T-helper 1 cell treated with Interleukin-12 subunit alpha and Interleukin-12 subunit beta and Interleukin-4 antibody, amounts not matched to agents 30 ng/mL and 1 ng/mL, for 36 hours (primary cell): ENCODE results near the gene RPUSD3. TPM values are rescaled to one million over a fixed set of nuclear protein-coding genes. Genes with fewer than 3 reads are reported as not detected.
"Not testable (repeated sequence)": the region's sequence is repeated elsewhere in the genome, so short reads cannot be mapped to it uniquely, and the experiment has no call there.

Experiments used
- intact Hi-C: fragments of 100-400 bp; cut with micrococcal nuclease; formaldehyde crosslinking; loops from one replicate; pipeline ENCODE4 v1.15.1; 2024
- total RNA-seq: library from RNA; stranded (reverse); gene quantifications from 2 replicates; pipeline ENCODE4 v1.2.3, GENCODE V29; 2022

RPUSD3 gene, protein sequence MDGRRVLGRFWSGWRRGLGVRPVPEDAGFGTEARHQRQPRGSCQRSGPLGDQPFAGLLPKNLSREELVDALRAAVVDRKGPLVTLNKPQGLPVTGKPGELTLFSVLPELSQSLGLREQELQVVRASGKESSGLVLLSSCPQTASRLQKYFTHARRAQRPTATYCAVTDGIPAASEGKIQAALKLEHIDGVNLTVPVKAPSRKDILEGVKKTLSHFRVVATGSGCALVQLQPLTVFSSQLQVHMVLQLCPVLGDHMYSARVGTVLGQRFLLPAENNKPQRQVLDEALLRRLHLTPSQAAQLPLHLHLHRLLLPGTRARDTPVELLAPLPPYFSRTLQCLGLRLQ
- 51.9 and 53.8 TPM in 2 replicates for total RNA-seq

GRCh38 chr3:9843715-9844438 is at the start of gene RPUSD3:
TSS of gene RPUSD3 (minus strand) at chr3:9844008. CDS start at chr3:9843990, 18 bp downstream.
- intact Hi-C loops, result loop anchor here (1.0 to 10.0 kb wide), 16 partner anchors 35 to 1429 kb away; partner anchors contain the start of genes ARPC4, ATG7, BRK1 and BRPF1

DNA sequence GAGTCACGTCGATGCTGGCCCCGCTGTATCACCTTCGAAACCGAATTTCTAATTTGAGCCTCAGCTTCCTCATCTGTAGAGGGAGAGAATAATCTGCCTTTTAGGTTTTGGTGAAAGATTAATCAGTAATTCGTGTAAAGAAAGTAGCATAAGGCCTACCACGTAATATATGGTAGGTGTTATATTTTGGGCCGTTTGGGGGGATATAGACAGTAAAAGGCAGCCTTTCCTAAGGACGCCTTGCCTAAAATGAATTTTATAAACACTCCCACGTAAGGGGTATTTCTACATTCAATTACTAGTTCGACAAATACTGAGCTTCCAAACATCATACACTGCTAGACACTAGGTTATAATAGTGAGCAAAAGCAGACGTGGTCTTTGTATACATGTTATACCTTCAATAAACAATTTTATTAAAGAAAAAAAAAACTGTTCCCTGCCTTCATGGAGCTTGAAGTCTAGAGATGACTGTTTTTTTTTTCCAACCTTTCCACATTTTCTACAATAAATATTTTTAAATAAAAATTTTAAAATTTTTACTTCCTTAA is 47.3 kb upstream of the RPUSD3 start:
- intact Hi-C loops, result loop anchor here (1.0 to 2.0 kb wide), 2 partner anchors 11 to 24 kb away; partner anchors contain the start of gene IL17RE

DNA sequence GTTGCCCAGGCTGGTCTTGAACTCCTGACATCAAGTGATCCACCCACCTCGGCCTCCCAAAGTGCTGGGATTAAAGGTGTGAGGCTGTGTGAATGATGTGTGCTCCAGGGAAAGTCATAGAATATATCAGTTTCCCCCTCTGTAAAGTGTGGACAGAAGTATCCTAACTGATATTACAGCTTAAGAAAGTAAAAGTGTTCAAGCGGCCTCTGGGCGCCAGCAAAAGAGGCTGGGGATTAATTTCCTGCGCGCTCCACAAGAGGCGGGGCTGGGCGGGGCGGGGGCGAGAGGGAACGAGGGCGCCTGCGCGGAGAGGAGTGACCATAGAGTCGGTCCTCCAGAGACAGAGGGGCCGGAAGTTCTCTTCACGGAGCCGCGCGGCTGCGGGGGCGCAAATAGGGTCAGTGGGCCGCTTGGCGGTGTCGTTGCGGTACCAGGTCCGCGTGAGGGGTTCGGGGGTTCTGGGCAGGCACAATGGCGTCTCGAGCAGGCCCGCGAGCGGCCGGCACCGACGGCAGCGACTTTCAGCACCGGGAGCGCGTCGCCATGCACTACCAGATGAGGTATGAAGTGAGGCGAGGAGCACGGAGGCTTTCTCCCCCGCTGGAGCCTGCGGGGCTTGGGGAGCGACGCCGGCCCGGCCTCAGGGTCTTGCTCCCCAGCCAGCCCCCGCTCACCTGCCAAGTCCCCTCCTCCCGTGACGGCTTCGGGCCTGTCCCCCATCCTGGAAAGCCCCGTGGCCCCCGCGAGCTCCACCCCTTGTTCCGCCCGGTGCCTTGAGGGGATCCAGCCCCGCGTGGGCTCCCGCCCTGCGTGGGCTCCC is 46.7 kb upstream of the RPUSD3 start, which contains the start of gene JAGN1:
Gene JAGN1, plus strand, starts transcription at position 362 of the 823 bp plus-strand sequence. Its CDS starts 113 bp downstream, at position 475.
- intact Hi-C loops, result loop anchor here (1.0 to 2.0 kb wide), 17 partner anchors 12 to 494 kb away; partner anchors contain the start of genes BRK1, BRPF1, CRELD1 and EMC3

DNA sequence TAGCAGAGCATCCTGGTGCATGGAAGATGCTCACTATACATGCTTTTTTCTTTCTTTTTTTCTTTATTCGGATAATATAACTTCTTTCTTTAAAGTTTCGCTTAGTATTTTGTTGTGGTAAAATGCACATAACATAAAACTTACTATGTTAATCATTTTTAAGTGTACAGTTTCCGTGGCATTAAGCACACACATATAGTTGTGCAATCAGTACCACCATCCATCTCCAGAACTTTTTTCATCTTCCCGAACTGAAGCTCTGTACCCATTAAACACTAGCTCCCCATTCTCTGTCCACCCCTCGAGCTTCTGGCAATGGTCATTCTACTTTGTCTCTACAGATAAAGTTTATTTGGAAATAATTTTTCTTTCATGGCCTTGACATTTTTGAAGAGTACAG is 45.6 kb upstream of the RPUSD3 start:
- intact Hi-C loops, result no loop called here

DNA sequence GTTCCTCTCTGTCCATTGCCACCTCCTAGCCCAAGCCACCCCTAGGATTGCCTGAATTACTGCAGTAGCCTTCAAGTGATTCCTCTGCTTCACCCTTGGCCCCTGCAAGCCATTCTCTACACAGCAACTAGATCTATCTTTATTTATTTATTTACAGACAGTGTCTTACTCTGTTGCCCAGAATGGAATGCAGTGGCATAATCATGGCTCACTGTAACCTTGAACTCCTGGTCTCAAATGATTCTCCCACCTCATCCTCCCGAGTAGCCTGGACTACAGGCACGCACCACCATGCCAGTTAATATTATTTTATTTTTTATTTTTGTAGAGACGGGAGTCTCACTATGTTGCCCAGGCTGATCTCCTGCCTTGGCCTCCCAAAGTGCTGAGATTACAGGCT is 44.7 kb upstream of the RPUSD3 start:
- intact Hi-C loops, result no loop called here

GRCh38 chr3:9887480-9887879 is 43.7 kb upstream of the RPUSD3 start:
- intact Hi-C loops, result no loop called here

DNA sequence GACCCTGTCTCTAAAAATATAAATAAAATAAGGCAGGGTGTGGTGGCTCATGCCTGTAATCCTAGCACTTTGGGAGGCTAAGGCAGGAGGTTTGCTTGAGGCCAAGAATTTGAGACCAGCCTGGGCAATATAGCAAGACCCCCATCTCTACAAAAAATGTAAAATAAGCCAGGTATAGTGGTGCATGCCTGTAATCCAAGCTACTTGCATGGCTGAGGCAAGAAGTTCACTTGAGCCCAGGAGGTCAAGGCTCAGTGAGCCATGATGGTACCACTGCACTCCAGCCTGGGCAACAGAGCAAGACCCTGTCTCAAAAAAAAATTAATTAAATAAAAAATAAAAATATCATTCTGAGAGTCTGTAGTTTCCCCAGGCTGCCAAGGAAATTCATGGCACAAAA is 42.5 kb upstream of the RPUSD3 start:
- intact Hi-C loops, result no loop called here

DNA sequence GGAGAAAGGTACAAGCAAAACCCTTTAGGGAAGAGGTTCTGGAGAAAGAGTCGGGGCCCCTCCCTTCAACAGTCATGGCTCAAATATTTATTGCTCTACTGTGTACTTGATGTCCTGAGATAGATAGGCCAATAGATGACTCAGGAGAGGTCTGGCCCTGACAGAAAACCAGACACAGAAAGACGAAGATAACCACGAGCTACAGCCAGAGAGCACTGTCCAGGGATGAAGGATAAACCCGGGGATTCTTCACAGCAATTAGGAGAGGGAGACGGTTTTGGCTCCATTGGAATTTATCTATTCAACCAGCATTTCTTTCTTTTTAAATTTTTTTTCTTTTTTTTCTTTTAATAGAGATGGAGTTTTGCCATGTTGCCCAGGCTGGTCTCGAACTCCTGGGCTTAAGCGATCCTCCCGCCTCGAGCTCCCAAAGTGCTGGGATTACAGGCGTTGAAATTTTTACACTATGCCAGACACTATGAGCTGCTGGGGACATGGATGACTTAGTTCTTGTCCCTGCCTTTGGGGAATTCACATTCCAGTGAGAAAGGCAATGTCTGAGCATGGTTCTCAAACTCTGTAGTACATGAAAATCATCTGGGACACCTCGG is 40.9 kb upstream of the RPUSD3 start:
- intact Hi-C loops, result no loop called here

- intact Hi-C loops, result no loop called here
Measured at GRCh38 chr3:9883706-9884554, 40.1 kb upstream of the RPUSD3 start.

GRCh38 chr3:9881441-9881840 is 37.6 kb upstream of the RPUSD3 start:
- intact Hi-C loops, result no loop called here

- intact Hi-C loops, result no loop called here
Measured at GRCh38 chr3:9879830-9880549, 36.2 kb upstream of the RPUSD3 start, which contains the start of gene CIDEC. TSS of gene CIDEC (minus strand) at chr3:9880253. CDS start at chr3:9878486, 1,767 bp downstream.

- intact Hi-C loops, result no loop called here
Measured at GRCh38 chr3:9878700-9879099, 34.9 kb upstream of the RPUSD3 start.

- intact Hi-C loops, result no loop called here
Measured at GRCh38 chr3:9876991-9877390, 33.2 kb upstream of the RPUSD3 start.

- intact Hi-C loops, result not testable (repeated sequence)
Measured at GRCh38 chr3:9876255-9876654, 32.4 kb upstream of the RPUSD3 start.

DNA sequence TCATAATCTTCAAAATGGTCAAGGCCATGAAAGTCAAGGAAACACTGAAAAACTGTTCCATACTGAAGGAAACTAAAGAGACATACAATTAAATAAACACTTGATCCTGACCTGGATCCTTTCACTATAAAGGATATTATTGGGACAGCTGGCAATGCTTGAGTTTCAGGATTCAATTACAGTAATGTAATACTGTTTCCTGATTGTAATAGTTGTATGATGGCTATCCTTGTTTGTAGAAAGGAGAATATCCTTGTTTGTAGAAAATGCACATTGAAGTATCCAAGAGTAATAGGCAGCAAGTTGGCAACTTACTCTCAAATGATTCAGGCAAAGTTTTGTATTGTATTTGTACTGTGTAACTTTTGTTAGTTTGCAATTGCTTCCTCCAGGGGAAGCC is 31.6 kb upstream of the RPUSD3 start:
- intact Hi-C loops, result no loop called here

DNA sequence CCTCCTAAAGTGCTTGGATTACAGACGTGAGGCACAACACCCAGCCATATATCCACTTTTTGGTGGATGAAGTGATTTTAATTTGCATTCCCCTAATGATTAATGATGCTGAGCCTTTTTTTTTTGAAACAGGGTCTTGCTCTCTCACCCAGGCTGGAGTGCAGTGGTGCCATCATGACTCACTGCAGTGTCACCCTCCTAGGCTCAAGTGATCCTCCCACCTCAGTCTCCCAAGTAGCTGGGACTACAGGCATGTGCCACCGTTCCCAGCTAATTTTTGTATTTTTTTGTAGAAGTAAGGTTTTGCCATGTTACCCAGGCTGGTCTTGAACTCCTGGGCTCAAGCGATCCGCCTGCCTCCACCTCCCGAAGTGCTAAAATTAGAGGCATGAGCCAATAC is 28.3 kb upstream of the RPUSD3 start:
- intact Hi-C loops, result not testable (repeated sequence)

DNA sequence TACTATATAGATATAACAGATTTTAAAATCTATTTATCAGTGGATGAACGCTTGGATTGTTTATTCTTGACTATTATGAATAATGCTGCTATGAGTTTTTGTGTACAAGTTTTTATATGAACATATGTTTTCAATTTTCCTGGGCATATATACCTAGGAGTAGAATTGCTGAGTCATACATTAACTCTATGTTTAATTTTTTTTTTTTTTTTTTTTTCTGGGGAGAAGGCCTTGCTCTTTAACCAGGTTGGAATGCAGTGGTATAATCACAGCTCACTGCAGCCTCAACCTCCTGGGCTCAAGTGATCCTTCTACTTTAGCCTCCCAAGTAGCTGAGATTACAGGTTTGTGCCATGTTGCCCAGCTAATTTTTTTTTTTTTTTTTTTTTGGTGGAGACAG is 27.2 kb upstream of the RPUSD3 start:
- intact Hi-C loops, result no loop called here

DNA sequence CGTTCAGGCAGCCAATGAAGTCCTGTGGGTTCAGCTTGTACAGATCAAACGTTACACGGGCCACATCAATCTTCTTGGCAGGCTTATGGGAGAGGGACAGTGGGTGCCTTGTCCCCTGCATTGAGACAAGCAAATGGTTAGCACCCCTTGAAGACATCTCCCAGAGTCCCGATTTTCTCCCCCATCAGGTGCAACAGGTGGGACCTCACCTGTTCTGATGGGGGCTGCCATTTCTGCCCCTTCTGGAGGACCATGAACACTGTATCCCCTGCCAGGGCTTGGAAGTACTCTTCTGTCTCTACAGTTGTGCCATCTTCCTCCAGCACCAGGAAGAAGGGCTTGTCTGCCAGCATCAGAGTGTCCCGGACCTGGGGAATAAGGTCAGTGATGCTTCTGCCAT is 26.1 kb upstream of the RPUSD3 start:
- intact Hi-C loops, result no loop called here

DNA sequence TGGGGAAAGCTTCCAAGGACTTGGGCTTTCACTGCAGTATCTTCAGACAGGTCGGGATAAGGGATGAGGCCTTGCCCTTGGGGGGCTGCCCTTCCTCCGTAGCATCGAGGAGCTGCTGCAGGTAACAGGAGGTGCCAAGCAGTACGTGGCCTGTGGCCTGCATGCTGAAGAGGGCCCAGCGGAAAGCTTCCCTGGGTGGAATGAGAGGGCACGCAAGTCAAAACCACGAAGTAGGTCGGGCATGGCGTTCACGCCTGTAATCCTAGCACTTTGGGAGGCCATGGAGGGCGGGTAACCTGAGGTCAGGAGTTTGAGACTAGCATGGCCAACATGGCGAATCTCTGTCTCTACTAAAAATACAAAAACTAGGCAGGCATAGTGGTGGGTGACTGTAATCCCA is 23.3 kb upstream of the RPUSD3 start:
- intact Hi-C loops, result no loop called here
